H9 (cell line): ENCODE measurements around the gene SEMA5A. TPM values are rescaled to one million over a fixed set of nuclear protein-coding genes. Genes with fewer than 3 reads are reported as not detected.

ENCODE experiments used
- DNase-seq: peaks from one replicate; pipeline ENCODE4 v3.0.0-alpha.2; 2017
- H2AFZ ChIP-seq: one replicate; pipeline ENCODE4 v1.6.1; 2013; ENCODE audit warnings: mild to moderate bottlenecking, low read length, control low read depth, moderate library complexity
- H2AK5ac ChIP-seq: 2 replicates; pipeline ENCODE4 v1.6.1; 2013; ENCODE audit warnings: low read length, control low read depth, mixed read lengths; ENCODE audit not compliant: insufficient read length
- H2BK120ac ChIP-seq: one replicate; pipeline ENCODE4 v1.6.1; 2013; ENCODE audit warnings: low read depth, mild to moderate bottlenecking, low read length, control low read depth, inconsistent platforms; ENCODE audit not compliant: poor library complexity, severe bottlenecking
- H2BK12ac ChIP-seq: 2 replicates; pipeline ENCODE4 v1.6.1; 2013; ENCODE audit warnings: low read length, control low read depth, mixed read lengths, low read depth; ENCODE audit not compliant: insufficient read length
- H2BK15ac ChIP-seq: 2 replicates; pipeline ENCODE4 v1.6.1; 2013; ENCODE audit warnings: low read depth, low read length, control low read depth
- H2BK20ac ChIP-seq: one replicate; pipeline ENCODE4 v1.6.1; 2013; ENCODE audit warnings: low read depth, mild to moderate bottlenecking, low read length, control low read depth, inconsistent platforms; ENCODE audit not compliant: poor library complexity, severe bottlenecking
- H2BK5ac ChIP-seq: 2 replicates; pipeline ENCODE4 v1.6.1; 2013; ENCODE audit warnings: low read length, control low read depth, mixed read lengths; ENCODE audit not compliant: insufficient read length
- H3K14ac ChIP-seq: 2 replicates; pipeline ENCODE4 v1.6.1; 2013; ENCODE audit warnings: low read length, control low read depth; ENCODE audit not compliant: insufficient read depth
- H3K18ac ChIP-seq: 2 replicates; pipeline ENCODE4 v1.6.1; 2013; ENCODE audit warnings: low read depth, mild to moderate bottlenecking, mixed read lengths, low read length, control low read depth; ENCODE audit not compliant: insufficient read length
- H3K23ac ChIP-seq: 2 replicates; pipeline ENCODE4 v1.6.1; 2013; ENCODE audit warnings: low read length, control low read depth, mixed read lengths, low read depth; ENCODE audit not compliant: insufficient read length
- H3K23me2 ChIP-seq: 2 replicates; pipeline ENCODE4 v1.6.1; 2013; ENCODE audit warnings: low read depth, mild to moderate bottlenecking, mixed read lengths, low read length, control low read depth; ENCODE audit not compliant: insufficient read length, poor library complexity, severe bottlenecking
- H3K27ac ChIP-seq: 2 replicates; pipeline ENCODE4 v1.5.1; 2013; ENCODE audit warnings: low read length, control low read depth, mixed read lengths, low read depth; ENCODE audit not compliant: insufficient read length
- H3K27me3 ChIP-seq: 2 replicates; pipeline ENCODE4 v1.6.1; 2013; ENCODE audit warnings: low read length, control low read depth, inconsistent platforms; ENCODE audit not compliant: insufficient read depth
- H3K4ac ChIP-seq: 2 replicates; pipeline ENCODE4 v1.6.1; 2013; ENCODE audit warnings: low read depth, mild to moderate bottlenecking, control low read depth, inconsistent platforms, low read length, moderate library complexity
- H3K4me1 ChIP-seq: 2 replicates; pipeline ENCODE4 v1.6.1; 2013; ENCODE audit warnings: low read length, control low read depth, inconsistent platforms; ENCODE audit not compliant: insufficient read depth
- H3K4me2 ChIP-seq: 2 replicates; pipeline ENCODE4 v1.6.1; 2013; ENCODE audit warnings: low read length, control low read depth, mixed read lengths; ENCODE audit not compliant: insufficient read length, insufficient read depth
- H3K56ac ChIP-seq: 2 replicates; pipeline ENCODE4 v1.6.1; 2013; ENCODE audit warnings: low read depth, mild to moderate bottlenecking, mixed read lengths, low read length, control low read depth; ENCODE audit not compliant: insufficient read length
- H3K79me1 ChIP-seq: 2 replicates; pipeline ENCODE4 v1.6.1; 2013; ENCODE audit warnings: low read depth, mild to moderate bottlenecking, moderate library complexity, low read length, control low read depth, inconsistent platforms; ENCODE audit not compliant: insufficient read depth, poor library complexity, severe bottlenecking
- H3K79me2 ChIP-seq: 2 replicates; pipeline ENCODE4 v1.6.1; 2013; ENCODE audit warnings: low read length, control low read depth, inconsistent platforms; ENCODE audit not compliant: insufficient read depth
- H3K9ac ChIP-seq: 2 replicates; pipeline ENCODE4 v1.6.1; 2013; ENCODE audit warnings: low read length, control low read depth, mixed read lengths; ENCODE audit not compliant: insufficient read length; ENCODE audit errors: extremely low read depth
- H3K9me3 ChIP-seq: one replicate; pipeline ENCODE4 v1.6.1; 2013; ENCODE audit warnings: low read depth, low read length, inconsistent platforms; ENCODE audit not compliant: control insufficient read depth
- H3T11ph ChIP-seq: one replicate; pipeline ENCODE4 v1.6.1; 2013; ENCODE audit warnings: mild to moderate bottlenecking, low read length, control low read depth, inconsistent platforms
- H4K20me1 ChIP-seq: one replicate; pipeline ENCODE4 v1.6.1; 2013; ENCODE audit not compliant: control insufficient read depth, insufficient read length, insufficient read depth
- H4K5ac ChIP-seq: 2 replicates; pipeline ENCODE4 v1.6.1; 2013; ENCODE audit warnings: low read depth, mild to moderate bottlenecking, mixed read lengths, low read length, control low read depth; ENCODE audit not compliant: insufficient read length
- H4K8ac ChIP-seq: replicated peaks from 2 replicates; pipeline ENCODE4 v1.6.1; 2013; ENCODE audit warnings: low read length, control low read depth, mixed read lengths, low read depth; ENCODE audit not compliant: insufficient read length
- H4K91ac ChIP-seq: 2 replicates; pipeline ENCODE4 v1.6.1; 2013; ENCODE audit warnings: low read depth, mild to moderate bottlenecking, moderate library complexity, mixed read lengths, low read length, control low read depth; ENCODE audit not compliant: insufficient read length
- H3K27ac Mint-ChIP-seq, 3 experiments: 2 replicates in 2 of 3; 3 replicates in 1 of 3; pipeline ENCODE4 v1.8.0; 2020 to 2021; ENCODE audit warnings: mixed read lengths in 3 of 3, mild to moderate bottlenecking in 1 of 3, moderate library complexity in 1 of 3
- H3K27me3 Mint-ChIP-seq: 2 replicates; pipeline ENCODE4 v1.8.0; 2021; ENCODE audit warnings: low read depth, mild to moderate bottlenecking, moderate library complexity, mixed read lengths
- H3K36me3 Mint-ChIP-seq, 3 experiments: 2 replicates in 2 of 3; 3 replicates in 1 of 3; pipeline ENCODE4 v1.8.0; 2020 to 2021; ENCODE audit warnings: low read depth in 3 of 3, mixed read lengths in 3 of 3; ENCODE audit not compliant: insufficient read depth in 1 of 3
- H3K4me1 Mint-ChIP-seq, 2 experiments: 2 replicates each; pipeline ENCODE4 v1.8.0; 2020; ENCODE audit warnings: mixed read lengths in 2 of 2
- H3K4me3 Mint-ChIP-seq, 2 experiments: 2 replicates in 1 of 2; 3 replicates in 1 of 2; pipeline ENCODE4 v1.8.0; 2020 to 2021; ENCODE audit warnings: mild to moderate bottlenecking in 2 of 2, mixed read lengths in 2 of 2, moderate library complexity in 1 of 2
- H3K9me3 Mint-ChIP-seq, 2 experiments: 2 replicates in 1 of 2; 3 replicates in 1 of 2; pipeline ENCODE4 v1.8.0; 2020; ENCODE audit warnings: mild to moderate bottlenecking in 2 of 2, mixed read lengths in 2 of 2, moderate library complexity in 1 of 2
- CTCF ChIP-seq: fragments of 200-600 bp; sonication (generic); conservative IDR thresholded peaks from 3 replicates; pipeline ENCODE4 v1.8.0; 2021; ENCODE audit warnings: antibody characterized with exemption, mild to moderate bottlenecking
- total RNA-seq: library from RNA; stranded (reverse); gene quantifications from 2 replicates; pipeline ENCODE4 v1.2.1, GENCODE V29; 2021

The SEMA5A gene
- total RNA-seq, 1 experiment from 2014 or later = 4.3 TPM

DNA sequence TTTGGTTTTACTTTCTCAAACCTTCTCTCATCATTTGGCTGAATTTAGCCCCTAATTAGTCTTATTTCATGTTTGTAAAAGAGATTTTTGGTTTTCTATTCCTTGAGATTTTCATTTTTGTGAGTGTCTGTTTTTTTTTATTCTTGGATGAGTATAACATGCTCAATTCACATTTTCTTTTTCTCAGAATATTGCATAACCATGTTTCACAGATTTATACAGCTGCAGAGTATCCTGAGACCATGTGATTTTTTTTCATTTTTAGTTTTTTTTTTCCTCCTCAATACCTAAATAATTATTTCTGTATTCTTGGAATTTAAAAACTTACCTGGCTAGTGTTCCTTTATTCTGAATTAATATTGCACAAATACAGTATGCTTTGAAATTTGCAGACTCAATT, 361.9 kb downstream of the SEMA5A start:
- Mint-ChIP-seq H3K27ac (no peak overlapping the region), H3K4me3 (no peak overlapping the region), H3K36me3 (no peaks in the 10 kb centered on the region), H3K9me3 (no peaks in the 10 kb centered on the region), H3K27me3 (no peaks in the 10 kb centered on the region), H3K4me1 (no peaks in the 10 kb centered on the region)
- Histone ChIP-seq H3K79me1 (no peaks in the 10 kb centered on the region), H3K9ac (no peak overlapping the region), H2BK5ac (no peak overlapping the region), H2AFZ (no peak overlapping the region), H2BK15ac (no peak overlapping the region), H4K91ac (no peak overlapping the region), H3K27me3 (no peaks in the 10 kb centered on the region), H3K27ac (no peak overlapping the region), H3K4ac (no peak overlapping the region), H3K14ac (no peak overlapping the region), H3K23ac (no peak overlapping the region), H3K18ac (no peak overlapping the region), H2AK5ac (no peak overlapping the region), H3K4me1 (no peaks in the 10 kb centered on the region), H4K20me1 (no peaks in the 10 kb centered on the region), H4K8ac (no peak overlapping the region), H3K79me2 (no peaks in the 10 kb centered on the region), H3T11ph (no peak overlapping the region), H2BK20ac (no peak overlapping the region), H3K56ac (no peak overlapping the region), H2BK12ac (no peak overlapping the region), H3K9me3 (no peaks in the 10 kb centered on the region), H3K23me2 (no peaks in the 10 kb centered on the region), H3K4me2 (no peak overlapping the region), H2BK120ac (no peak overlapping the region), H4K5ac (no peak overlapping the region)
- no peak for TF ChIP-seq CTCF
- no peak for DNase-seq
